ENCODE results near the gene GGN. TPM values are rescaled to one million over a fixed set of nuclear protein-coding genes. Genes with fewer than 3 reads are reported as not detected.

The GGN gene
- total and polyA plus RNA-seq, 9 of the 15 experiments (the other 6 are each of a cell fraction or from before 2014, with no cell fraction given): 0.15 to 0.33 TPM; not detected in 7

GRCh38 chr19:38374332-38375097, 13.3 kb downstream of the GGN start, which contains the start of gene PSMD8 (continued):
- TF ChIP-seq HBP1 (CRISPR knock-in tag; IDR thresholded peaks at IDR 0.05) (no peak), RFX7 (CRISPR knock-in tag; IDR thresholded peaks at IDR 0.05) (no peak), ZNF584 (CRISPR knock-in tag; IDR thresholded peaks at IDR 0.05; ENCODE audit: low read depth) (no peak), MYC (IDR thresholded peaks at IDR 0.05; ENCODE audit: low read depth, low read length) (peak; percentile 71), MYC (CRISPR knock-in tag; IDR thresholded peaks at IDR 0.05; ENCODE audit: borderline replicate concordance, low read depth) (no peak; the same call in 1 of the 2 replicates), NFIX (CRISPR knock-in tag; IDR thresholded peaks at IDR 0.05; ENCODE audit: low read depth) (no peak), DACH1 (IDR thresholded peaks at IDR 0.05; ENCODE audit: partially characterized antibody) (peak; percentile 70), RREB1 (CRISPR knock-in tag; IDR thresholded peaks at IDR 0.05) (peak; percentile 82), ZFX (CRISPR knock-in tag; IDR thresholded peaks at IDR 0.05) (peak; percentile 98), ZNF384 (IDR thresholded peaks at IDR 0.05; ENCODE audit: low read depth, low read length) (no peak), JUN (IDR thresholded peaks at IDR 0.05; ENCODE audit: borderline replicate concordance, low read depth, low read length) (no peak), JUN (CRISPR knock-in tag; IDR thresholded peaks at IDR 0.05; ENCODE audit: borderline replicate concordance) (peak; percentile 84; the same call in 1 of the 2 replicates), ZBTB7A (IDR thresholded peaks at IDR 0.05; ENCODE audit: borderline replicate concordance, control insufficient read depth, low read depth, low read length) (no peak), ARID1B (IDR thresholded peaks at IDR 0.05) (no peak), EP400 (IDR thresholded peaks at IDR 0.05) (peak; percentile 93), MECOM (CRISPR knock-in tag; IDR thresholded peaks at IDR 0.05) (no peak), NBN (IDR thresholded peaks at IDR 0.05; ENCODE audit: low read depth) (no peak), SMC3 (conservative IDR thresholded peaks at IDR 0.05; ENCODE audit: insufficient read depth, low read depth, low read length) (peak; percentile 16; the same call in 1 of the 2 replicates), SMARCA4 (IDR thresholded peaks at IDR 0.05) (no peak), TEAD1 (CRISPR knock-in tag; IDR thresholded peaks at IDR 0.05) (peak; percentile 47 to 49; a peak in 1 of 4 replicates), FOXA1 (IDR thresholded peaks at IDR 0.05; ENCODE audit: borderline replicate concordance) (no peak), TEAD4 (IDR thresholded peaks at IDR 0.05; ENCODE audit: low read length) (no peak; the same call in 1 of the 2 replicates), TEAD4 (CRISPR knock-in tag; IDR thresholded peaks at IDR 0.05; ENCODE audit: borderline replicate concordance) (no peak)

All from K562 (cell line).